HepG2 (cell line): ENCODE data around the gene SULT2A1. TPM values are rescaled to one million over a fixed set of nuclear protein-coding genes. Genes with fewer than 3 reads are reported as not detected.

Experiments
- ATM ChIP-seq: fragments of 450-650 bp; IDR thresholded peaks from 2 replicates; pipeline ENCODE4 v1.7.1; 2017; ENCODE audit warnings: mild to moderate bottlenecking, borderline replicate concordance
- CBX5 ChIP-seq: sonication (generic); formaldehyde crosslinking; IDR thresholded peaks from 2 replicates; pipeline ENCODE4 v1.4.0; 2020; ENCODE audit warnings: missing genetic modification reagents, borderline replicate concordance
- DR1 ChIP-seq: sonication (generic); formaldehyde crosslinking; IDR thresholded peaks from 2 replicates; pipeline ENCODE4 v1.8.0; 2021; ENCODE audit warnings: mild to moderate bottlenecking, missing genetic modification reagents, inconsistent platforms
- EED ChIP-seq: sonication (generic); formaldehyde crosslinking; IDR thresholded peaks from 2 replicates; pipeline ENCODE4 v1.5.0; 2020; ENCODE audit warnings: mild to moderate bottlenecking, missing genetic modification reagents
- FLYWCH1 ChIP-seq: sonication (generic); formaldehyde crosslinking; IDR thresholded peaks from 2 replicates; pipeline ENCODE4 v1.8.1; 2023; ENCODE audit warnings: mild to moderate bottlenecking, missing genetic modification reagents
- FOXA3 ChIP-seq: IDR thresholded peaks from 2 replicates; pipeline ENCODE4 v1.6.1; 2016; ENCODE audit warnings: missing genetic modification reagents, missing compliant biosample characterization
- HNRNPL ChIP-seq: fragments of 200-400 bp; formaldehyde crosslinking; IDR thresholded peaks from 2 replicates; pipeline ENCODE4 v1.6.1; 2017; ENCODE audit warnings: mild to moderate bottlenecking, low read depth, low read length
- IRX3 ChIP-seq: sonication (generic); formaldehyde crosslinking; IDR thresholded peaks from 2 replicates; pipeline ENCODE4 v1.8.1; 2023; ENCODE audit warnings: mild to moderate bottlenecking, low read depth, missing genetic modification reagents, borderline replicate concordance
- JUNB ChIP-seq: sonication (generic); formaldehyde crosslinking; IDR thresholded peaks from 2 replicates; pipeline ENCODE4 v1.8.0; 2022; ENCODE audit warnings: missing genetic modification reagents, mild to moderate bottlenecking, borderline replicate concordance
- KAT7 ChIP-seq: IDR thresholded peaks from 2 replicates; pipeline ENCODE4 v1.6.1; 2018; ENCODE audit warnings: borderline replicate concordance, missing compliant biosample characterization
- NONO ChIP-seq, 2 experiments: fragments of 450-650 bp in 1 of 2; sonication (generic) in 1 of 2; formaldehyde crosslinking in 1 of 2; IDR thresholded peaks in 1 of 2; conservative IDR thresholded peaks in 1 of 2; 2 replicates each; pipeline versions ENCODE4 v1.6.1 to v1.8.0; 2017 to 2022; ENCODE audit warnings: mild to moderate bottlenecking in 1 of 2, missing genetic modification reagents in 1 of 2, moderate library complexity in 1 of 2
- NR1H2 ChIP-seq: sonication (generic); formaldehyde crosslinking; IDR thresholded peaks from 2 replicates; pipeline ENCODE4 v1.8.1; 2022; ENCODE audit warnings: low read depth, missing genetic modification reagents, borderline replicate concordance
- POLR2AphosphoS5 ChIP-seq: IDR thresholded peaks from 2 replicates; pipeline ENCODE4 v1.6.1; 2012; ENCODE audit warnings: low read depth, low read length
- PRPF4 ChIP-seq: fragments of 200-400 bp; formaldehyde crosslinking; IDR thresholded peaks from 2 replicates; pipeline ENCODE4 v1.6.1; 2016; ENCODE audit warnings: low read length, low read depth; ENCODE audit not compliant: poor library complexity, severe bottlenecking
- RARA ChIP-seq: IDR thresholded peaks from 2 replicates; pipeline ENCODE4 v1.6.1; 2016; ENCODE audit warnings: missing genetic modification reagents, missing compliant biosample characterization
- SCMH1 ChIP-seq: sonication (generic); formaldehyde crosslinking; IDR thresholded peaks from 2 replicates; pipeline ENCODE4 v1.9.0; 2021; ENCODE audit warnings: missing genetic modification reagents, mild to moderate bottlenecking, borderline replicate concordance
- SIX4 ChIP-seq: sonication (generic); formaldehyde crosslinking; IDR thresholded peaks from 2 replicates; pipeline ENCODE4 v1.4.0; 2020; ENCODE audit warnings: missing genetic modification reagents
- STAG1 ChIP-seq: sonication (generic); formaldehyde crosslinking; IDR thresholded peaks from 2 replicates; pipeline ENCODE4 v1.4.0; 2020; ENCODE audit warnings: missing genetic modification reagents
- TBP ChIP-seq: sonication (generic); formaldehyde crosslinking; IDR thresholded peaks from 2 replicates; pipeline ENCODE4 v1.5.0; 2020; ENCODE audit warnings: missing genetic modification reagents
- TCF7 ChIP-seq: sonication (generic); IDR thresholded peaks from 2 replicates; pipeline ENCODE4 v1.6.1; 2016; ENCODE audit warnings: antibody characterized with exemption, low read depth
- TFE3 ChIP-seq: IDR thresholded peaks from 2 replicates; pipeline ENCODE4 v1.6.1; 2016
- TP53 ChIP-seq: sonication (generic); formaldehyde crosslinking; conservative IDR thresholded peaks from 2 replicates; pipeline ENCODE4 v1.4.0; 2020; ENCODE audit warnings: missing genetic modification reagents
- ZNF235 ChIP-seq: sonication (generic); formaldehyde crosslinking; IDR thresholded peaks from 2 replicates; pipeline ENCODE4 v1.8.1; 2023; ENCODE audit warnings: mild to moderate bottlenecking, missing genetic modification reagents, borderline replicate concordance
- ZNF282 ChIP-seq: fragments of 450-650 bp; IDR thresholded peaks from 2 replicates; pipeline ENCODE4 v1.6.1; 2018; ENCODE audit not compliant: partially characterized antibody
- ZNF709 ChIP-seq: sonication (generic); formaldehyde crosslinking; IDR thresholded peaks from 2 replicates; pipeline ENCODE4 v1.5.0; 2020; ENCODE audit warnings: mild to moderate bottlenecking, missing genetic modification reagents
- ZNF710 ChIP-seq: sonication (generic); formaldehyde crosslinking; IDR thresholded peaks from 2 replicates; pipeline ENCODE4 v1.5.0; 2020; ENCODE audit warnings: mild to moderate bottlenecking, missing genetic modification reagents, borderline replicate concordance
- ZNF772 ChIP-seq: sonication (generic); formaldehyde crosslinking; IDR thresholded peaks from 2 replicates; pipeline ENCODE4 v1.5.0; 2020; ENCODE audit warnings: mild to moderate bottlenecking, missing genetic modification reagents
- ZNF83 ChIP-seq: sonication (generic); formaldehyde crosslinking; IDR thresholded peaks from 2 replicates; pipeline ENCODE4 v1.4.0; 2020; ENCODE audit warnings: missing genetic modification reagents, mild to moderate bottlenecking, borderline replicate concordance
- polyA plus RNA-seq, 8 experiments: library from polyadenylated mRNA; depleted of rRNA in 3 of 8; stranded (reverse) in 7 of 8; unstranded in 1 of 8; fragments of >200 nt; fragmentation: Illumina TruSeq in 4 of 8; extraction: Trizol in 4 of 8; gene quantifications; 2 replicates each; pipeline versions ENCODE4 v1.2.1 to v1.2.3, GENCODE V29; 2011 to 2016; ENCODE audit warnings: low read depth in 4 of 8, missing spikeins in 1 of 8, mixed read lengths in 1 of 8; ENCODE audit not compliant: insufficient read depth in 1 of 8
- total RNA-seq, 5 experiments: library from RNA; depleted of rRNA; stranded (reverse); fragments of >200 nt; fragmentation: Illumina TruSeq; extraction: Trizol; gene quantifications; 2 replicates each; pipeline ENCODE4 v1.2.3, GENCODE V29; 2016; ENCODE audit warnings: low read depth in 1 of 5
- TF ChIP-seq, protein P1 (sequence below): IDR thresholded peaks from 2 replicates; pipeline ENCODE4 v1.6.1; 2016

SULT2A1 gene
- total and polyA plus RNA-seq, 2 of the 13 experiments (the other 11 are each of a cell fraction or from before 2014, with no cell fraction given): 137 to 193 TPM

GRCh38 chr19:47891923-47892666 lies 6.0 kb upstream of the SULT2A1 start (continued):
- TF ChIP-seq FOXA3 (CRISPR knock-in tag) (peak; percentile 81), KAT7 (CRISPR knock-in tag) (no peak; the same call in 1 of the 2 replicates), CBX5 (no peak), ZNF709 (CRISPR knock-in tag) (no peak), TP53 (no peak), TBP (CRISPR knock-in tag) (0 out of 2 replicates have a peak, but pooled peaks have one; percentile 57), DR1 (CRISPR knock-in tag) (peak; percentile 99), IRX3 (CRISPR knock-in tag) (no peak), RARA (CRISPR knock-in tag) (peak; percentile 79), NONO (IDR thresholded peaks at IDR 0.05) (no peak), NONO (CRISPR knock-in tag; conservative IDR thresholded peaks at IDR 0.05) (no peak), ATM (no peak), PRPF4 (no peak), FLYWCH1 (no peak), SIX4 (CRISPR knock-in tag) (no peak), SCMH1 (no peak), NR1H2 (CRISPR knock-in tag) (no peak), ZNF235 (CRISPR knock-in tag) (no peak), ZNF772 (CRISPR knock-in tag) (no peak; the same call in 1 of the 2 replicates), ZNF710 (peak; percentile 54; the same call in 1 of the 2 replicates), HNRNPL (no peak), JUNB (no peak), TCF7 (peak; percentile 81), TFE3 (peak; percentile 64; the same call in 1 of the 2 replicates), POLR2AphosphoS5 (peak; percentile 99), STAG1 (CRISPR knock-in tag) (no peak), ZNF282 (no peak), EED (CRISPR knock-in tag) (no peak), ZNF83 (CRISPR knock-in tag) (no peak)
- TF ChIP-seq, protein P1, sequence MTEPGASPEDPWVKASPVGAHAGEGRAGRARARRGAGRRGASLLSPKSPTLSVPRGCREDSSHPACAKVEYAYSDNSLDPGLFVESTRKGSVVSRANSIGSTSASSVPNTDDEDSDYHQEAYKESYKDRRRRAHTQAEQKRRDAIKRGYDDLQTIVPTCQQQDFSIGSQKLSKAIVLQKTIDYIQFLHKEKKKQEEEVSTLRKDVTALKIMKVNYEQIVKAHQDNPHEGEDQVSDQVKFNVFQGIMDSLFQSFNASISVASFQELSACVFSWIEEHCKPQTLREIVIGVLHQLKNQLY (CRISPR knock-in tag): peak; percentile 50; the same call in 1 of the 2 replicates
